ENCODE measurements around the gene ERRFI1. TPM values are rescaled to one million over a fixed set of nuclear protein-coding genes. Genes with fewer than 3 reads are reported as not detected.

The ERRFI1 gene
- total and polyA plus RNA-seq, 2 experiments from 2014 or later, result 123 to 163 TPM

GRCh38 chr1:8046391-8046790, 20.3 kb upstream of the ERRFI1 start:
- H3K4me2 ChIP-seq, result no peak overlapping the region
- H4K20me1 ChIP-seq (ENCODE audit: insufficient read depth, poor library complexity, severe bottlenecking), result no peaks in the 10 kb centered on the region
- H3K4me1 ChIP-seq (ENCODE audit: insufficient read depth), result no peaks in the 10 kb centered on the region
- no peaks in the 10 kb centered on the region for H3K79me2 ChIP-seq
- no peak overlapping the region for H3K27ac ChIP-seq
- no peak overlapping the region for H3K4me3 ChIP-seq
- DNase-seq (ENCODE audit: low spot score), result no peak
- no peaks in the 10 kb centered on the region for H3K9me2 ChIP-seq (replicated peaks; ENCODE audit: insufficient read depth)
- WGBS (ENCODE audit: low lambda C conversion rate, missing lambda C conversion rate), result 96% methylated on average over 12 of the region's 12 CpGs
- no peaks in the 10 kb centered on the region for H3K27me3 ChIP-seq
- H2AFZ ChIP-seq, result no peak overlapping the region
- TF ChIP-seq CTCF (IDR thresholded peaks at IDR 0.05; ENCODE audit: poor library complexity) (no peak), EZH2 (IDR thresholded peaks at IDR 0.05; ENCODE audit: borderline replicate concordance) (no peak), EZH2phosphoT487 (IDR thresholded peaks at IDR 0.05; ENCODE audit: low read depth, severe bottlenecking, unreplicated experiment) (no peak)
- H3K36me3 ChIP-seq (replicated peaks; ENCODE audit: insufficient read depth, low read depth), result no peaks in the 10 kb centered on the region
- no peaks in the 10 kb centered on the region for H3K9me3 ChIP-seq (ENCODE audit: low read depth)

- 79% methylated on average over 2 of the region's 2 CpGs for WGBS (ENCODE audit: low lambda C conversion rate, missing lambda C conversion rate)
These were observed 17.5 kb upstream of the ERRFI1 start for GRCh38 chr1:8043621-8044020.

GRCh38 chr1:8042134-8042533, 16.0 kb upstream of the ERRFI1 start:
- H3K9me2 ChIP-seq (replicated peaks; ENCODE audit: insufficient read depth), result no peaks in the 10 kb centered on the region
- no peaks in the 10 kb centered on the region for H3K4me1 ChIP-seq (ENCODE audit: insufficient read depth)
- TF ChIP-seq EZH2 (IDR thresholded peaks at IDR 0.05; ENCODE audit: borderline replicate concordance), result no peak
- TF ChIP-seq EZH2phosphoT487 (IDR thresholded peaks at IDR 0.05; ENCODE audit: low read depth, severe bottlenecking, unreplicated experiment), result no peak
- no peak for TF ChIP-seq CTCF (IDR thresholded peaks at IDR 0.05; ENCODE audit: poor library complexity)
- H3K27me3 ChIP-seq, result no peaks in the 10 kb centered on the region
- 100% methylated on average over 3 of the region's 3 CpGs for WGBS (ENCODE audit: low lambda C conversion rate, missing lambda C conversion rate)
- no peaks in the 10 kb centered on the region for H3K9me3 ChIP-seq (ENCODE audit: low read depth)
- H4K20me1 ChIP-seq (ENCODE audit: insufficient read depth, poor library complexity, severe bottlenecking), result no peaks in the 10 kb centered on the region
- H3K79me2 ChIP-seq, result no peaks in the 10 kb centered on the region
- H3K36me3 ChIP-seq (replicated peaks; ENCODE audit: insufficient read depth, low read depth), result no peaks in the 10 kb centered on the region
- no peak overlapping the region for H2AFZ ChIP-seq
- H3K4me3 ChIP-seq, result no peak overlapping the region
- H3K27ac ChIP-seq, result no peak overlapping the region
- DNase-seq (ENCODE audit: low spot score), result no peak
- no peak overlapping the region for H3K4me2 ChIP-seq

More at GRCh38 chr1:8043621-8044020, 17.5 kb upstream of the ERRFI1 start:
- Histone ChIP-seq H3K27ac (no peak overlapping the region), H3K4me3 (no peak overlapping the region), H4K20me1 (ENCODE audit: insufficient read depth, poor library complexity, severe bottlenecking) (no peaks in the 10 kb centered on the region), H3K4me1 (ENCODE audit: insufficient read depth) (no peaks in the 10 kb centered on the region), H3K79me2 (no peaks in the 10 kb centered on the region), H2AFZ (no peak overlapping the region), H3K36me3 (replicated peaks; ENCODE audit: insufficient read depth, low read depth) (no peaks in the 10 kb centered on the region), H3K4me2 (no peak overlapping the region), H3K9me2 (replicated peaks; ENCODE audit: insufficient read depth) (no peaks in the 10 kb centered on the region), H3K9me3 (ENCODE audit: low read depth) (no peaks in the 10 kb centered on the region), H3K27me3 (no peaks in the 10 kb centered on the region)
- no peak for TF ChIP-seq EZH2 (IDR thresholded peaks at IDR 0.05; ENCODE audit: borderline replicate concordance)
- no peak for TF ChIP-seq CTCF (IDR thresholded peaks at IDR 0.05; ENCODE audit: poor library complexity)
- no peak for TF ChIP-seq EZH2phosphoT487 (IDR thresholded peaks at IDR 0.05; ENCODE audit: low read depth, severe bottlenecking, unreplicated experiment)
- DNase-seq (ENCODE audit: low spot score), result no peak

- H3K9me2 ChIP-seq (replicated peaks; ENCODE audit: insufficient read depth), result no peaks in the 10 kb centered on the region
- H3K27ac ChIP-seq, result peak overlapping the region; percentile 60
- H3K4me1 ChIP-seq (ENCODE audit: insufficient read depth), result no peaks in the 10 kb centered on the region
- H4K20me1 ChIP-seq (ENCODE audit: insufficient read depth, poor library complexity, severe bottlenecking), result no peaks in the 10 kb centered on the region
- no peak overlapping the region for H2AFZ ChIP-seq
- no peaks in the 10 kb centered on the region for H3K79me2 ChIP-seq
- TF ChIP-seq EZH2phosphoT487 (IDR thresholded peaks at IDR 0.05; ENCODE audit: low read depth, severe bottlenecking, unreplicated experiment) (no peak), CTCF (IDR thresholded peaks at IDR 0.05; ENCODE audit: poor library complexity) (no peak), EZH2 (IDR thresholded peaks at IDR 0.05; ENCODE audit: borderline replicate concordance) (no peak)
- peak; percentile 85 for DNase-seq (ENCODE audit: low spot score)
- H3K27me3 ChIP-seq, result no peaks in the 10 kb centered on the region
- H3K4me2 ChIP-seq, result no peak overlapping the region
- no peaks in the 10 kb centered on the region for H3K9me3 ChIP-seq (ENCODE audit: low read depth)
- H3K4me3 ChIP-seq, result no peak overlapping the region
- H3K36me3 ChIP-seq (replicated peaks; ENCODE audit: insufficient read depth, low read depth), result no peaks in the 10 kb centered on the region
- WGBS (ENCODE audit: low lambda C conversion rate, missing lambda C conversion rate), result 83% methylated on average over 1 of the region's 1 CpG
These were observed 14.5 kb upstream of the ERRFI1 start for GRCh38 chr1:8040586-8040985.

Data from hepatocyte (in vitro differentiated cells).